GM18499 (cell line): ENCODE data around the gene PTPRM.
"Not testable (repeated sequence)": the region's sequence is repeated elsewhere in the genome, so short reads cannot be mapped to it uniquely, and the experiment has no call there.

Source experiments
- ATAC-seq: cut with Tn5 transposase; IDR thresholded peaks from one replicate; pipeline ENCODE4 v1.9.1; 2021; ENCODE audit warnings: moderate number of reproducible peaks; ENCODE audit not compliant: insufficient read depth, unreplicated experiment

PTPRM gene

GRCh38 chr18:7721532-7721931, 154.4 kb downstream of the PTPRM start:
- ATAC-seq: no peak

DNA sequence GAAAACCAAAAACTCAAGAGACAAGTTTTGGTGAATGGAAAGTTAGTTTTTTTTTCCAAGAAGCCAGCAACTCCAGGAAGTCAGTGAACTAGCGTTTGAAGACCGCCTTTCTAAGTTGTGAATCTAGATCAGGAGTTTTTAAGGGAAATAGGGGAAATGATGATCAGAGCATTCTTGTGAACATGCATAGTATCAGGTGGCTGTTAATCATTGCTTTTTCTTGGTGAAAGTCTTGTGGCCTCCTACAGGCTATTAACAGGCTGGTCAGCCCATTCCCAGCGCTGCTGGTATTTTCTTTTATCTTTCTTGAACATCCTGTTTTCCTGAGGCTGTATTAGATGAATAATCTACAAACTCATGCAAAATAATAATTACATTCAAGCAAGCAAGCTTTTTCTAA, 155.8 kb downstream of the PTPRM start:
- ATAC-seq: no peak

- ATAC-seq: no peak
Observed at GRCh38 chr18:7723558-7723957, 156.4 kb downstream of the PTPRM start.

DNA sequence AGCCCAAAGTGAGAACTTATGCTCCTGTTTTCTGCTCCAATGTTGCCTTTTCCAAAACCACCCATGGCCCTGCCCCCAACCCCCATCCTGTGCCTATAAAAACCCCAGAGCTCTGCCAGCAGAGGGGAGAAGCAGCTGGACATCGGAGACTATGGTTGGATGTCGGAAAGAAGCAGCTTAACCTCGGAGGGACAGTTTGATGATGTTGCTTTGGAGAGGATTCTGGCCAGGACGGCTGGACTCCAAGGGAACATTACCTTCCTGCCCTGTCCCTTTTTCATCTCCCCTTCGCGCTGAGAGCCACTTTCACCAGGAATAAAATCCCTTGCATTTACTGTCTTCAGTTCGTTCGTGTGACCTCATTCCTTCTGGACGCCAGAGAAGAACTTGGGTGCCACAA, 158.4 kb downstream of the PTPRM start:
- ATAC-seq: no peak

GRCh38 chr18:7725897-7726296, 158.8 kb downstream of the PTPRM start:
- ATAC-seq: no peak

DNA sequence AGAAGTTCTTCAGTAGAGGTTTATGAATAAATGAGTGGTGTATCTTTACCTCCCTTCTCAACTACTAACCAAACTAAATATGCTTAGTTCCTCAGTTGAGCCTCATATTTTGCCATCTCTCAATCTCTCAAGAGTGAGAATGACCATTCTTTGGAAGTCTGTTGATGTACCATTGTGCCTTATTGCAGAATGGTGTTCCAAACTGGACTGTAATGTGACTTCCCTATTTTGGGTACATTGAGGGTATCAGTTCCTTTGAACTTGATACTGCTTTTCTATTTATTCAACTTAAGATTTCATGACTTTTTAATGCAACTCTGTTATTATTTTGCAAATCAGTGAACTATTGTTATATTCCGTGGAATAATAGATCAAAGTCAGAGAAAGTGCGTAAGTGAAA, 159.4 kb downstream of the PTPRM start:
- ATAC-seq: no peak

DNA sequence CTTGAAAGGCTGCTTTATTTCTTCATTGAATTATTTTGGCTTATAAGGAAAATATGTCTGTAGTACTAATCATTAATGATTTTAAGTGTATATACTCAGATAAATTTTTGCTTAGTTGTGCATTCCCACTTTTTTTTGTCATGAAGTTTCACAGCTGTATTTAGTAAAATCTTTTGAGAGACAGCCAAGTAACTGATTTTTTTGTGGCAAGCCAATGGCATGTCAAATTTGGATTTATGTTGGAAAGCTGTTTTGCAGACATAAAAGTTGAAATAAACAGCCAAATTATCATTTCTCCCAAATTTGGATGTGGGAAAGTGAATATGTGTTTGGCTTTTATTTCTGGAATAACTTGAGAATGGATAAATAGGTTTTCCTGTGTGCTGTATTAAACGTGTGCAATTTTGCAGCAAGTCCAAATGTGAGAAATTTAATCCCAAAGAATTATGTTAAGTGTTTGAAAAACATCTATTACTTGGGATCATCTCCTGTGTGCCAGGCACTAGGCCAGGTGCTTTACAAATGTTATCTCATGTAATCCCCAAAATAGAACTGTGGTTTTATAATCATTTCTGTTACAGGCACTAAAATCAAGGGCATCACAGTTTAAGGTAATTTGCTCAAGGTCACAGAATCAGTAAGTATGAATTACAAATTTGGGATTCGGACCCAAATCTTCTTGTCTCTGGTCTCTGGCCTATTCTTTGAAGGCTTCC, 160.4 kb downstream of the PTPRM start:
- no peak for ATAC-seq

DNA sequence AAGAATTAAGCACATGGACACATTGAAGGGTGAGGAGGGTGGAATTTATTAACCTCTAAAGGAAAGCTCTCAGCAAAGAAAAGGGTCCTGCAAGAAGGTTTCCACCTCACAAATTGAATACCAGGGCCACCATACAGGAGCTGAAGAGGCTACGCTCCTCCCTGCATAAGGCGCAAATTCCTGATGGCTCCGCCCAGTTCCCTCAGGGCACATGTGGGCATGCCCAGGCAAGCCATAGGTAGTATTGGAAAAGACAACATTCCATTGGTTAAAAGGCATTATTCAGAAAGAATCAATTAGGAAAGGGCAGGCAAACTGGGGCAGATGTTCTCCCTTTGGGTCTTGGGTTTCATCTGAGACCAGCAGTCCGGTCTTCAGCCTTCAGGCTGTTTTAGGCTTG, 161.2 kb downstream of the PTPRM start:
- no peak for ATAC-seq

- ATAC-seq: no peak
Observed at GRCh38 chr18:7729868-7730267, 162.8 kb downstream of the PTPRM start.

- ATAC-seq: no peak
Observed at GRCh38 chr18:7730682-7731081, 163.6 kb downstream of the PTPRM start.

DNA sequence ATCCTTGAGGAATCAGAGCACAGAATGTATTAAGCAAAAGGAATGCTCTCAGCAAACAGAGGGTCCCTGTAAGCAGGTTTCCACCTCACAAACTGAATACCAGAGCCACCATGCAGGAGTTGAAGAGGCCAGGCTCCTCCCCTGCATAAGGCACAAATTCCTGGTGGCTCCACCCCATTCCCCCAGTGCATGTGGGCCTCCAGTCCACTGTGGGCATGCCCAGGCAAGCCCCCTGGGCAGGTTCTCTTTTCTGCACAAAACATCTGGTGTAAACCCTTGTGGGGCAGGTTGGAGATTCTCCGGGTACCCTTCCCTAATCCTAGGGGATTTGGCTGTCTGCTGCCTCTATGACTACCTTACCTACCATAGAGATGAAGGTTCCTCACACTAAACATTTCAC, 166.5 kb downstream of the PTPRM start:
- ATAC-seq: no peak

- ATAC-seq: no peak
Observed at GRCh38 chr18:7735196-7735595, 168.1 kb downstream of the PTPRM start.

DNA sequence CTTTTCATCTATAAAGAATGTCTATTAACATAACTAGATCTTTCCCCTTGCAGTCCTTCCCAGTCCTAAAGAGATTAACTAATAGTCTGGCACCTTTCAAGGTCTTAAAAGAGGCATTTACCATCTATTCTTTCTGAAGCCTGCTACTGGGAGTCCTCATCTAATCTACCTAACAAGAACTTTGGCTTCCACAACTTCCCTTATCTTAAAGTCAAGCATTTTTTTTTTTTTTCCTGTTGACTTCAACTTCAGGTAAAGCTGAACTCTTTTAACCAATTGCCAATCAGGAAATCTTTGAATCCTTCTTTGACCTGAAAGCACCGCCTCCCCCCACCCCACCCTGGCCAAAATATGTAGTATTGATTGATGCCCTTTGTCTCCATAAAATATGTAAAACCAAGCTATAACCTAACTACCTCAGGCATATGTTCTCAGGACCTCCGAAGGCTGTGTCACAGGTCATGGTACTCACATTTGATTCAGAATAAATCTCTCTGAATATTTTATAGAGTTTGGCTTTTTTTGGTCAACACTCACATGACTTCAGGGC, 168.6 kb downstream of the PTPRM start:
- ATAC-seq: no peak

- not testable (repeated sequence) for ATAC-seq
Observed at GRCh38 chr18:7736526-7736925, 169.4 kb downstream of the PTPRM start.

DNA sequence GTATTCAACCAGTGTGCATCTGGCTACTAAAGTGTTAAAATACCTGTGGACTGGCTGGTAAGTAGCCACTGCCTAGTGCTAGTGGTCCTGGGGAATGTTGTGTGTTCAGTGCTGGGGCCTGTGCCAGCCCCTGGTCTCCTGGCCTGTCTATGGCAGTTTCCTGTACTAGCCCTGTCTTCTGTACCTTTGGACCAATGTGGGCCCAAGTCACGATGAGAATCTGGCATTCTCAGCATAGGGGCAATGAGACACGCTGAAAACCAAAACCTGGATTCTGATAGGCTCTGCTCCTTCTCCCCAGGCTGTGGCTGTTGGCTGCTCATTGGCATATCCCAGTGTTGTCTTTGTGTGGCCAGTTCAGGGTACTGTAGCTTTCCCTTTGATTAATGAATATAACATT, 170.4 kb downstream of the PTPRM start:
- no peak for ATAC-seq

- no peak for ATAC-seq
Observed at GRCh38 chr18:7740821-7741220, 173.7 kb downstream of the PTPRM start.

- no peak for ATAC-seq
Observed at GRCh38 chr18:7741640-7742039, 174.5 kb downstream of the PTPRM start.

DNA sequence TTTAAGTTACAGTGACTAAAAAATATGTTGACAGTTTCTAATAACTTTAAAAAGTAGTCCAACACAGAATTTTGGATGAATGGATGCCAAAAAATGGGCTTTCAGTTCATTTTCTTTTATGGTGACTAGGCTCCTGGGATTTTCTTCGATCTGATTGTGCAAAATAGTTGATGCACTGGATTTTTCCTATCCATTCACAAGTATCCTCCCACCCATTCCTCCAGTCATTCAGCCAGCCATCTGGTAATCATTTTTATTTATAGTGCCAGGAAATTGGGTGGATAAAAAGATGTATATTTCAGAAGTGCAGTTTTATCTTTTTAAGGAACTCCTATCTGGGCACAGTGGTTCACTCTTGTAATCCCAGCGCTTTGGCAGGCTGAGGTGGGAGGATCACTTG, 175.1 kb downstream of the PTPRM start:
- ATAC-seq: no peak

DNA sequence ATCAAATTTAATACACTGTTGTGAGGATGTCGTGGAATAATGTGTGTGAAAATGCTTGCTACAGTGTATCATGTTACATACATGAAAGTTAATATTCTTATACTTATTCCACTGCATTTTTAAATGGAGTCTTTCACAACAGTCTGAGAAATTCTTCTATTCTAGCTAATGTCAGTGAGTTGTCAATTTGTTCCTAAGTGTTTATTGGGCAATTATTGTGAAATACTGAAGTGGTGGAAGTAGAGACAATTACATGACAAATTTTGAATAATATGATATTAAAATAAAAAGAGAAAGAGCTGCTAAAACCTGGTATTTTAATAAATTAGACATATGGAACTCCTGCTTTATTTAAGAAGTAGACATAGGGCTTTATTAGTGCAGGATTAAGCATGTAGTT, 176.1 kb downstream of the PTPRM start:
- ATAC-seq: no peak

DNA sequence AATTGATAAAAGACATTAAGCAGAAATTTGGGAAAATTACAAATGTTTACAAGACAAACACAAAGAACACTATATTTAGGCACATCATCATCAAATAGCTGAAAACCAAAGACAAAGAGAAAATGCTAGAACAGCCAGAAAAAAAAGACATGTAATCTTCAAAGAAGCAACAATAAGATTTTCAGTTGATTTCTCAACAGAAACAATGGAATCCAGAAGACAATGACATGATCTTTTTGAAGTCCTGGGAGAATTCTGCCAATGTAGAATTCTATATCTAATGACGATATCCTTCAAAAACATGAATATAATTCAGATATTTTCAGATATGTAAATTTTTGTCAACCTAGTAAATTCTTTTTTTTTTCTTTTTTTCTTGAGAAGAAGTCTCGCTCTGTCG, 179.0 kb downstream of the PTPRM start:
- no peak for ATAC-seq

DNA sequence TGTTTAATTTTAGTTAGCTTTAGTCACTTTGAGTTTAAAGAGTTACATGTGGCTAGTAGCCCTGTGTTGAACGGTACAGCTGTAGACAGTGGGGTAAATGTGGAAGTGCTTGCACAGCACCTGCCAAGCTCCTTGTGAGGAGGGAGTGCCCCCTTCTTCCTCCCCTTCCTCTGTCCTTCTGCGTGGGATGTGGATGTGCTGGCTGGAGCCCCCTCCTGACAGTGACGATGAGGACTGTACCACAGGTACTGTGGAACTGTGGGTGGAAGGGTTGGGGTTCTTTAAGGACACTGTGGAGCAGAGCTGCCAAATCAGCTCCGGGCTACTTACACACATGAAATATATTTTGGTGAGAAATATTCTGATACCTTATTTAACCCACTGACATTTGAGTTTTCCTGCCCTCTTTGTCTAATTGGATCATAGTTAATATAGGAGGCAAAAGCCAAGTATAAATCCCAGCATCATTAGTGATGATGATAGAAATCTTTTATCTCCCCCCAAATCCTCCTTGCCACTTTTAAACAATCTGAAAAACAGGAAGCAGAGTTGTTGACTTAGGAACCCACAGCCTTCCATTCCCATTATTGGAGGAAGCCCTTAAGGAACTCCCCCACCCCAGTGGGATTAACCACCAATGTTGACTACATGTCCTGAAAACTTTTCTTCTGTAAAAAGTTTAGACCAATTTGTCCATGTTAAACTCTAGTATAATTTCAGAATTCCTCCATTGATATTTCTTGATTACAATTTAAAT, 181.3 kb downstream of the PTPRM start:
- ATAC-seq: no peak

DNA sequence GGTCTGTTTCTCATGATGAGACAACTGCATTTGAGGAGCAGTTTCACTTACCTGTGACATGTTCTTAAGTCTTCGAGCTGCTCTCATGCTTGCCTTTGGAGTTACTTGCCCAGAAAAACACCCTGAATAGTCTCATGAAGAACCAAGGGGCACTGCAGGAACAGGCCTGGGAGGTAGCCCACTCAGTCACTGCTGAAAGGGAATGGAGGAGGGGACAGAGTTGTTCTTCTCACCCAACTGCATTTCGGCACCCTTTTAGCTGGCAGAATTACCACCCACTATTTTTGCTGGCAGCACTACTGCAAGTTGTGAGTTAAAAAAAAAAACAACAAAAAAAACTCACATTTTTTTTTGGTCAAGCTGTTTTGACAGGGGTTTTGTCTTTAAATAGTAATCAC, 181.9 kb downstream of the PTPRM start:
- ATAC-seq: no peak
